ENCODE results near the gene KIF25. TPM values are rescaled to one million over a fixed set of nuclear protein-coding genes. Genes with fewer than 3 reads are reported as not detected.

Gene KIF25
- total RNA-seq, 1 experiment from 2014 or later = not detected

DNA sequence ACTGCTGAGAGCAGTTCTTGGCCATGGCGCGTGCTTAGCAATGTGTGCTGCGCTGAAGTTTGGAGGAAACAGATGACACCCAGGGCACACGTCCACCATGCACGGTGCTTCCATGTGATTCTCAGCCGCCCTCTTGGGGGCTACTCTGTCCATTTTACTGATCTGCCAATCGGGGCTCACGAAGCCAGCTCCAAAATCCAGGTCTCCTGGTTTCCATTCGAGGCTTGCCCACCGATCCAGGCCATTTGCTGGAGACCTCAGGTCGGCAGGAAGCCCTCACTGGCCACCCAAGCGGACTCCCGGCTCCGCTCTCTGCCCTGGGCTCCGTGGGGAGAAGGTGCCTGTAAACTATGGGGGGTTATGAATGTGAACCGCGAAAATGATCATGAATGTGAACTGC lies 93.2 kb downstream of the KIF25 start:
- no peak overlapping the region for H3K4me3 ChIP-seq
- ChIA-PET CTCF (no interaction called here), POLR2A (ENCODE audit: unreplicated experiment) (no interaction called here)
- H3K9me3 ChIP-seq (ENCODE audit: insufficient read depth, low read depth) = no peaks in the 10 kb centered on the region
- no peaks in the 10 kb centered on the region for H4K20me1 ChIP-seq (ENCODE audit: insufficient read depth)
- H3K9me2 ChIP-seq (ENCODE audit: insufficient read depth) = no peaks in the 10 kb centered on the region
- H3K4me1 ChIP-seq (replicated peaks; ENCODE audit: insufficient read depth) = no peaks in the 10 kb centered on the region
- H3K79me2 ChIP-seq (ENCODE audit: low read depth) = no peaks in the 10 kb centered on the region
- intact Hi-C loops (cut with micrococcal nuclease; ENCODE audit: unreplicated experiment) = no loop called here
- no peaks in the 10 kb centered on the region for H3K36me3 ChIP-seq (ENCODE audit: low read depth)
- TF ChIP-seq, protein P1, sequence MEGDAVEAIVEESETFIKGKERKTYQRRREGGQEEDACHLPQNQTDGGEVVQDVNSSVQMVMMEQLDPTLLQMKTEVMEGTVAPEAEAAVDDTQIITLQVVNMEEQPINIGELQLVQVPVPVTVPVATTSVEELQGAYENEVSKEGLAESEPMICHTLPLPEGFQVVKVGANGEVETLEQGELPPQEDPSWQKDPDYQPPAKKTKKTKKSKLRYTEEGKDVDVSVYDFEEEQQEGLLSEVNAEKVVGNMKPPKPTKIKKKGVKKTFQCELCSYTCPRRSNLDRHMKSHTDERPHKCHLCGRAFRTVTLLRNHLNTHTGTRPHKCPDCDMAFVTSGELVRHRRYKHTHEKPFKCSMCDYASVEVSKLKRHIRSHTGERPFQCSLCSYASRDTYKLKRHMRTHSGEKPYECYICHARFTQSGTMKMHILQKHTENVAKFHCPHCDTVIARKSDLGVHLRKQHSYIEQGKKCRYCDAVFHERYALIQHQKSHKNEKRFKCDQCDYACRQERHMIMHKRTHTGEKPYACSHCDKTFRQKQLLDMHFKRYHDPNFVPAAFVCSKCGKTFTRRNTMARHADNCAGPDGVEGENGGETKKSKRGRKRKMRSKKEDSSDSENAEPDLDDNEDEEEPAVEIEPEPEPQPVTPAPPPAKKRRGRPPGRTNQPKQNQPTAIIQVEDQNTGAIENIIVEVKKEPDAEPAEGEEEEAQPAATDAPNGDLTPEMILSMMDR (conservative IDR thresholded peaks at IDR 0.05) = no peak
- TF ChIP-seq EZH2 (IDR thresholded peaks at IDR 0.05; ENCODE audit: low read depth) = no peak
- H2AFZ ChIP-seq = no peak overlapping the region
- no peak for DNase-seq
- H3K27me3 ChIP-seq (ENCODE audit: insufficient read depth, low read depth) = peaks cover 97% of the 10 kb centered on the region
- no TSS peak for BruUV-seq (replicated peaks)
- H3K27ac ChIP-seq = no peak overlapping the region
- H3K4me2 ChIP-seq = no peak overlapping the region
- no peaks in the 10 kb centered on the region for H3F3A ChIP-seq (ENCODE audit: insufficient read depth, low read depth)

DNA sequence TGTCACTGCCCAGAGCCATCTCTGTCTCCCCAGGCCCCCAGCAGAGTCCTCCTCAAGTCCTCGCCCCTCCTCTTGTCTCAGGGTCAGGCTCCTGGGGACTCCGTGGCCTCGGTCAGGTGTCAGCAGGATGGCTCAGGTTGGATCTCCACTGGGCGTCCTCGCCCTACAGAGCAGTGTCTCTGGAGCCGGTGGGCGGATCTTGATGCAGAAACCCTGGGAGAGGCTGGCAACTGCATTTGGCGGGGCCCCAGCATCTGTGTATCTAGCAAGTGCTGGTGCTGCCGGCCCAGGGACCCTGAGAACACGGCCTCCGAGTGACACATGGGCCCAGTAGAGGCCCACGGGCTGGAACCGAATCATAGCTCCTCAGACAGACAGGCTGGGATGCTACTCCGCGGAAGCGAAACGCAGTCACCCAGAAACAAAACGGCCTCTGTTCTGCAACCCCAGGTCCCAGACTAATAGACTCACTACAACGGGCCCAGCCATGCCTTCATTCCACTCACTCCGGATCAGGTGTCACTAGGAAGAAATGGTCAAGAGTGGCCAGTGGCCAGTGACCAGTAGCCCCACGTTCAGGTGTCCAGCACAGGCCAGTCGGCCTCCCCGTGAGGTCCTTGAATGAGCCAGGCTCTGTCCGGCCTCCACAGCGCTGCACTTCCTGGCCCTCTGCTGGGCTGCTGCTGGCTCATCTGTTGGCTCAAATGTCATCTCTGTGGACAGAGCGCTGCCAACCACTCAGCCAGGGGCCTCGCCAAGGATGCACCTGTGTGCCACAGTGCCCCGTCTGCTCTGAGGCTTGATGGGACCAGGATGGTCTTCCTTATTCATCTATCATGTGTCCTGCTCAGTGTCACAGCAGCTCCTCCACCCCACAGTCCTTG lies 94.2 kb downstream of the KIF25 start:
- H3K4me1 ChIP-seq (replicated peaks; ENCODE audit: insufficient read depth) = no peaks in the 10 kb centered on the region
- no peaks in the 10 kb centered on the region for H4K20me1 ChIP-seq (ENCODE audit: insufficient read depth)
- TF ChIP-seq EZH2 (IDR thresholded peaks at IDR 0.05; ENCODE audit: low read depth) = no peak
- TF ChIP-seq, protein P1 (conservative IDR thresholded peaks at IDR 0.05) = no peak
- H2AFZ ChIP-seq = no peak overlapping the region
- no peak overlapping the region for H3K27ac ChIP-seq
- H3K36me3 ChIP-seq (ENCODE audit: low read depth) = no peaks in the 10 kb centered on the region
- no peaks in the 10 kb centered on the region for H3K9me2 ChIP-seq (ENCODE audit: insufficient read depth)
- intact Hi-C loops (cut with micrococcal nuclease; ENCODE audit: unreplicated experiment) = no loop called here
- H3K79me2 ChIP-seq (ENCODE audit: low read depth) = no peaks in the 10 kb centered on the region
- no peaks in the 10 kb centered on the region for H3K9me3 ChIP-seq (ENCODE audit: insufficient read depth, low read depth)
- no peak overlapping the region for H3K4me2 ChIP-seq
- no peaks in the 10 kb centered on the region for H3F3A ChIP-seq (ENCODE audit: insufficient read depth, low read depth)
- no TSS peak for BruUV-seq (replicated peaks)
- H3K27me3 ChIP-seq (ENCODE audit: insufficient read depth, low read depth) = peaks cover 97% of the 10 kb centered on the region
- no peak overlapping the region for H3K4me3 ChIP-seq
- no peak for DNase-seq
- POLR2A ChIA-PET (ENCODE audit: unreplicated experiment) = no interaction called here
- CTCF ChIA-PET = no interaction called here

DNA sequence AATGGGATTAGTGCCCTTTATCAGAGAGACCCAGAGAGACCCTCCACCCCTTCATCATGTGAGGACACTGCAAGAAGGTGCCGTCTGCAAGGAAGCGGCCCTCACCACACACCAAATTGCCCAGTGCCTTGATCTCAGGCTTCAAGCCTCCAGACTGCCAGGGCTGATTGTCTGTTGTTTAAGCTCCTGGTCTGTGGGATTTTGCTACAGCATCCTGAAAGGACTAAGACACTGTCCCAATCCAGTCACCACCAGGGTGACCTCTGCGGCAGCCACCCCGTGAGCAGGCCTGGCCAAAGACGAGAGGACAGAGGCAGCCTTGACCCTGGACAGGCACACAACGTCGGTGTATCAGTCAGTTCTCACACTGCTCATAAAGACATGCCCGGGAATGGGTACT lies 95.1 kb downstream of the KIF25 start:
- H3K36me3 ChIP-seq (ENCODE audit: low read depth) = no peaks in the 10 kb centered on the region
- POLR2A ChIA-PET (ENCODE audit: unreplicated experiment) = no interaction called here
- peaks cover 97% of the 10 kb centered on the region for H3K27me3 ChIP-seq (ENCODE audit: insufficient read depth, low read depth)
- no peaks in the 10 kb centered on the region for H3F3A ChIP-seq (ENCODE audit: insufficient read depth, low read depth)
- H3K79me2 ChIP-seq (ENCODE audit: low read depth) = no peaks in the 10 kb centered on the region
- CTCF ChIA-PET = no interaction called here
- H3K27ac ChIP-seq = no peak overlapping the region
- TF ChIP-seq EZH2 (IDR thresholded peaks at IDR 0.05; ENCODE audit: low read depth) = no peak
- TF ChIP-seq, protein P1 (conservative IDR thresholded peaks at IDR 0.05) = no peak
- H2AFZ ChIP-seq = no peak overlapping the region
- H4K20me1 ChIP-seq (ENCODE audit: insufficient read depth) = no peaks in the 10 kb centered on the region; the same call in 1 of the 2 replicates
- H3K4me2 ChIP-seq = no peak overlapping the region
- H3K9me2 ChIP-seq (ENCODE audit: insufficient read depth) = no peaks in the 10 kb centered on the region
- BruUV-seq (replicated peaks) = no TSS peak
- no peaks in the 10 kb centered on the region for H3K9me3 ChIP-seq (ENCODE audit: insufficient read depth, low read depth)
- DNase-seq = no peak
- no peaks in the 10 kb centered on the region for H3K4me1 ChIP-seq (replicated peaks; ENCODE audit: insufficient read depth)
- H3K4me3 ChIP-seq = no peak overlapping the region
- intact Hi-C loops (cut with micrococcal nuclease; ENCODE audit: unreplicated experiment) = no loop called here
